H1 (cell line): ENCODE results near the gene ZBTB7B. TPM values are rescaled to one million over a fixed set of nuclear protein-coding genes. Genes with fewer than 3 reads are reported as not detected.

Source experiments
- CHD7 ChIP-seq: fragments of 300-600 bp; sonication (generic); IDR thresholded peaks from 2 replicates; pipeline ENCODE4 v1.7.1; 2012; ENCODE audit warnings: low read length, moderate library complexity, mild to moderate bottlenecking, inconsistent platforms; ENCODE audit not compliant: insufficient replicate concordance
- CREB1 ChIP-seq: IDR thresholded peaks from 2 replicates; pipeline ENCODE4 v1.6.1; 2012; ENCODE audit warnings: inconsistent platforms
- MAFK ChIP-seq: IDR thresholded peaks from 2 replicates; pipeline ENCODE4 v1.6.1; 2012; ENCODE audit warnings: low read depth, mild to moderate bottlenecking, improper control_type of control experiment, low read length
- NANOG ChIP-seq: IDR thresholded peaks from 2 replicates; pipeline ENCODE4 v1.6.1; 2011; ENCODE audit warnings: low read length, low read depth, mild to moderate bottlenecking, inconsistent platforms; ENCODE audit not compliant: insufficient read depth, poor library complexity, severe bottlenecking
- POU5F1 ChIP-seq: IDR thresholded peaks from 2 replicates; pipeline ENCODE4 v1.6.1; 2011; ENCODE audit warnings: low read depth, mild to moderate bottlenecking, low read length, moderate library complexity
- RAD21 ChIP-seq, 2 experiments: IDR thresholded peaks in 1 of 2; conservative IDR thresholded peaks in 1 of 2; 2 replicates each; pipeline ENCODE4 v1.6.1; 2011; ENCODE audit warnings: low read depth in 2 of 2, low read length in 2 of 2, improper control_type of control experiment in 1 of 2, inconsistent platforms in 1 of 2, mild to moderate bottlenecking in 1 of 2, moderate library complexity in 1 of 2
- SP1 ChIP-seq: IDR thresholded peaks from 2 replicates; pipeline ENCODE4 v1.6.1; 2011; ENCODE audit warnings: low read depth, low read length
- SP4 ChIP-seq: IDR thresholded peaks from 2 replicates; pipeline ENCODE4 v1.6.1; 2012; ENCODE audit warnings: low read length, inconsistent platforms
- SUZ12 ChIP-seq: fragments of 200-600 bp; sonication (generic); IDR thresholded peaks from 2 replicates; pipeline ENCODE4 v1.6.1; 2012; ENCODE audit warnings: mild to moderate bottlenecking, inconsistent platforms, low read length, moderate library complexity, mixed read lengths
- ZNF274 ChIP-seq: IDR thresholded peaks from 2 replicates; pipeline ENCODE4 v1.7.0; 2012; ENCODE audit warnings: low read length, borderline replicate concordance; ENCODE audit errors: extremely low read depth
- polyA plus RNA-seq, 7 experiments: library from polyadenylated mRNA; depleted of rRNA in 3 of 7; stranded (reverse) in 5 of 7; unstranded in 2 of 7; fragments of >200 nt in 5 of 7; fragments of 200-250 nt in 2 of 7; gene quantifications; 1 replicate in 5 of 7; 2 replicates in 1 of 7; 4 replicates in 1 of 7; pipeline versions ENCODE4 v1.2.1 to v1.2.3, GENCODE V29; 2011 to 2013; ENCODE audit warnings: missing spikeins in 2 of 7, mixed read lengths in 2 of 7
- total RNA-seq: library from RNA; stranded (reverse); fragmentation: NEBNext Ultra II Directional; extraction: Animal tissue kit (Norgen Biotek cat#: 25700); gene quantifications from 2 replicates; pipeline ENCODE4 v1.2.1, GENCODE V29; 2021

The ZBTB7B gene
- total and polyA plus RNA-seq, 2 of the 8 experiments (the other 6 are each of a cell fraction or from before 2014, with no cell fraction given): 24.5 to 36.9 TPM

- TF ChIP-seq ZNF274 (no peak), CREB1 (no peak), SP4 (0 out of 2 replicates have a peak, but pooled peaks have one; percentile 2), POU5F1 (no peak), SP1 (peak; percentile 93), SUZ12 (no peak), MAFK (no peak), CHD7 (no peak), NANOG (no peak), RAD21 (IDR thresholded peaks at IDR 0.05 in 1 of 2, conservative IDR thresholded peaks at IDR 0.05 in 1 of 2; ENCODE audit: low read depth in 2 of 2, low read length in 2 of 2) (no peak; a peak in 1 of 4 replicates)
These were observed 29.9 kb upstream of the ZBTB7B start (continued) for GRCh38 chr1:154972517-154973343.
